ENCODE data around the gene STARD3NL. TPM values are rescaled to one million over a fixed set of nuclear protein-coding genes. Genes with fewer than 3 reads are reported as not detected.
A peak's percentile ranks its signal among the peaks of the same experiment; 100 is the strongest.

The STARD3NL gene
- total RNA-seq, 2 donors from 2014 or later, result 22.6 to 30.2 TPM

GRCh38 chr7:38178695-38179344 is 775 bp downstream of the STARD3NL start:
- intact Hi-C loops (cut with DNase I, micrococcal nuclease), result no loop called here
- DNase-seq, result no peak
- ATAC-seq, result peak; percentile 19

DNA sequence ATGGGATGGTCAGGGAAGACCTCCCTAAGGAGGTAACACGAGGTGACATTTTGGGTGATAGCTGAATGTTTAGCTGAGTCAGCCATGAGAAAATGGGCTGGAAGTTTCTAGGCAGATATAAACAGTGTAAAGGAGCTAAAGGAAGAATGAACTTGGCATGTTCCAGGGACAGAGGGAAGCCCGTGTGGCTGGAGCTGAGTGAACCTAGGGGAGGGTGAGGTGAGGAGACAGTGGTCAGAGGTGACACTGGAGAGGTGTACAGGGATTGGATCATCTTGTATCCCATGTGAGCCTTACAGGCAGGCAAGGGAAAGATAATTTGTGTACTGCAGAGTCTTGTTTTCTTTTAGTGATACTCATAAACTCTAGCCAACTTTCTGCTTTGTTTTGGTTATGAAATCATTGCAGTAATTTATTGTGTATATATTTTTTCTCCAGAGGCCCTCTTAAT is 1.8 kb downstream of the STARD3NL start:
- intact Hi-C loops (cut with DNase I, micrococcal nuclease), result no loop called here
- ATAC-seq, result no peak
- DNase-seq, result no peak

DNA sequence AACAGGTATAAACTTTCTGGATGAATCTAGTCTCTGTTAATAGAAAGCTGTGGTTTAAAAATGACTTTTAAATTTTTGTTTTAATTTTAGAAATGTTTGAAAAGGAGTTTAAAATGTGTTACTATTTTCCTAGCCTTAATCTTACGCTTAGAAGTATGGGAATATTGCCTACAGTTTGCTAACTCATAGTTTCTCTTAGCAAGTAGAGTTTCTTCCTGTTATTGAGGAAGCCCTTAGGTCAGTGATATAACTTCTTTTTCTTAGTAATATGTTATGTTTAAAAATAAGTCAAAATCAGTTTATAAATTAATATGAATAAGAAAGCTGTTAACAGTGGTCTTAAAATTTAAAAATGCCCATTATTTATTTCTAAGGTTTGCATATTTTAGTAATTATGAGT is 3.1 kb downstream of the STARD3NL start:
- no peak for DNase-seq

GRCh38 chr7:38182450-38182849 is 4.4 kb downstream of the STARD3NL start:
- intact Hi-C loops (cut with DNase I, micrococcal nuclease), result no loop called here
- ATAC-seq, result no peak
- no peak for DNase-seq

More for the DNA sequence above, 3.1 kb downstream of the STARD3NL start:
- no peak for ATAC-seq
- intact Hi-C loops (cut with DNase I, micrococcal nuclease), result no loop called here

DNA sequence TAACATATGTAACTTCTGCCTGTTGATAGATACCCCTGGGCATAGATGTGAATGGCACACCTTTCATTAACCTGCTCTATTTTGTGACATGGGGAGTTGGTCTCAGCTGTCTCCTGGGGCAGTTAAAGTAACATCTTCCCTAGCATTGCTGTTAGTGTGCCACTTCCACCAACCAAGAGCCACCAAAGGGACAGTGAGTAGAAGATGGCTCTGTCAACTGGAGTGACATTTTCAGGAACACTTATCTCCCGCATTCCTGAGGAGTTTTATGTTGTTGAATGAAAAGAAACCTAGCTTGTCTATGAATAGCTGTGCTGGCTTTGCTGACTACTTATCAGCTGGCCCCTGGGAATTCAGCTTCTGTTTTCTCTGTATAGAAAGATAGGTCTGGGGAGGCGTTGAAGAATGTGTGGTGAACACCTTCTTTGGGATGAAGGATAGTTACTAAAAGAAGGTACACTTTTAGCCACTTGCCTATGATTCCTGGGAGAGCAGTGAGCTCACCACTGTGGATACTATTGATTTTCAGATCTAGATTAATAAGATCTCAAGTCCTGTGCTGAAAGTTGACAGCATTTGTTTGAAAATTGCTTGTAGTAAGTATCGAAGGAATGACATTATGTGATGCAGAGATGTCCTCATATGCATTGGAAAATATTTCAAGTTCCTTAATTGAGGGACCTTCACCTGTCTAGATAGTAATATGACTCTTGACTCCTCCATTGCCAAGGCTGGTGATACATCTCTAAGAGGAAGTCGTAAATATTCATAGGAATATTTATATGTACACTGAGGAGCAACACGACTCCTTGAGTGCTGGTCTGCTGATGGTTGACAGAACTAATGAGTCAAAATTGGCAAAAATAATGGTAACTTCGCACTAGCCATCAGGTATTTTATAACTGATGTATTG is 7.6 kb downstream of the STARD3NL start:
- DNase-seq (no peak), ATAC-seq (no peak)
- intact Hi-C loops (cut with DNase I, micrococcal nuclease), result no loop called here

DNA sequence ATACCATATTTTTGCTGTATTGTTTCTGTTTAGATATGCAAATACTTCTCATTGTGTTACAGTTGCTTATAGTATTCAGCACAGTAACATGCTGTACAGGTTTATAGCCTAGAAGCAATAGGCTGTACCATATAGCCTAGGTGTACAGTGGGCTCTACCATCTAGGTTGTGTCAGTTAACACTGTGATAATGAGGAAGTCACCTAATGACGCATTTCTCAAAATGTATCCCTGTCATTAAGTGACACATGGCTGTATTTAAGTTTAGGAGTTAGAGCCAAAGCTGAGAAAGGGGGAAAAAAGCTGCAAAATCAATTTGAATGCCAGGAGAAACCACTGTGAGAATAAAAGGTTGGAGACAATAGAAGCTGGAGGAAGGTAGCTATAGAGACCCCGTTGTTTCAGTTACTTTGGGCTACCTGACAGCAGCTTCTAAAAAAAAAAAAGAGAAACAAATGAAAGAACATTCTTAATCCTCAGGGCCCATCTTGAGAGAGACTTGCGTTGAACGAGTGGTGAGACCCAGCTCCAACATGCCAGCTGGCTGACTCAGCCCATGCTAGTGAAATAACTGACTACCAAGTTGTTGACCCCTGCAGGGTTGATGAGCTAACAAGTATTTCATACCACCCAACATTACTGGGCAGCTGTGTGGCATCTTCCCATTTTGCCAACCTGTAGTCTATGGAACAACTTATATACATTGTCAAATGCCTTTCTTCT is 8.7 kb downstream of the STARD3NL start:
- intact Hi-C loops (cut with DNase I, micrococcal nuclease), result no loop called here
- DNase-seq (no peak), ATAC-seq (no peak)

GRCh38 chr7:38187794-38188440 is 9.9 kb downstream of the STARD3NL start:
- DNase-seq (no peak), ATAC-seq (no peak)
- intact Hi-C loops (cut with DNase I, micrococcal nuclease), result no loop called here

DNA sequence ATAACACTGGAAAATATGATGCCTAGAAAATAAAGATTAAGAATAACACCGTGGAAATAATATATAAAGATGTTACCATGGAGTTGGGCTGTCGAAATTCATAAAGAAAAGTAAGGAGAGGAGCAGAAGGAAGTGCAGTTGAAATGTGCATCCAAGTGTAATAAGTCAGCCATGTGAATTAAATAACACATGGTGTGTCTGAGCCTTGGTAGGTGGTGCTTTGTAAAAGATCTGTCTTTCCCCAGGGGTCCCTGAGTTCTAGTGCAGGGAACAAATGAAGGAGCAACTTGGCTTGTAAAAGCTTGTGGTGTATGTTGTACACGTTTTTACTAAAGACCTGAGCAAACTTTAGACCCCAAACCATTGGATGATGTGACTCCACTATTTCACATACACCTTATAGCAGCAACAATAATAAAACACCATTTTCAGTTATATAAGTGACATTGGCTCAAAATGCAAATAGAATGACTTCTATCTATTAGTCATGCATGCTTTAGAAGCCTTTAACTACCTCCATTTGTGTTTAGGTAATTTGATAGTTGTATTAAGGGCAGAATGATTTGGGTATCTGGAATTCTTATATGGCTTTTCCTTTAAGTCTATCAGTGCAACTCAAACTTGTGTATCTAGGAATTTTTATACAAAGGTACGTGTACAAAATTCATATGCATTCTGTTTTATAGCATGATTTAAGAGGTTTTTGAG is 11.3 kb downstream of the STARD3NL start:
- intact Hi-C loops (cut with DNase I, micrococcal nuclease), result no loop called here
- no peak for DNase-seq
- ATAC-seq, result no peak

GRCh38 chr7:38190011-38190410 is 12.0 kb downstream of the STARD3NL start:
- intact Hi-C loops (cut with DNase I, micrococcal nuclease), result no loop called here
- no peak for ATAC-seq

DNA sequence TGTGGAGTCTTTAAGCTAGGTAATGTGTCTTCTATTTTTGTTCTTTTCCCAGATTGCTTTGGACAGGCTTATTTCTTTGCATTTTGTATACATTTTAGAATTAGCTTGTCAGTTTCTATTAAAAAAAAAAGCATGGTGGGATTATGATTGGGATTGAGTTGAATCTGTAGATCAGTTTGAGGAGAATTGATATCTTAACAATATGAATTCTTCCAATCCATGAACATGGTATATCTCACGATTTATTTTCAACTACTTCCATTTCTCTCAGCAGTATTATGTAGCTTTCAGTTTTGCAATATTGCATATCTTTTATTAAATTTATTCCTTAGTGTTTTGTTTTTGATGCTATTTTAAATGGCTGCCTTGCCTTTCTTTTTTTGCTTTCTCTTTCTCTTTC is 13.7 kb downstream of the STARD3NL start:
- DNase-seq (no peak), ATAC-seq (no peak)
- intact Hi-C loops (cut with DNase I, micrococcal nuclease), result no loop called here

More at GRCh38 chr7:38190011-38190410, 12.0 kb downstream of the STARD3NL start:
- DNase-seq, result no peak

- ATAC-seq, result no peak
- intact Hi-C loops (cut with DNase I, micrococcal nuclease), result no loop called here
- no peak for DNase-seq
These were observed 14.3 kb downstream of the STARD3NL start for GRCh38 chr7:38192327-38192726.

- no peak for ATAC-seq
- intact Hi-C loops (cut with DNase I, micrococcal nuclease), result no loop called here
- DNase-seq, result no peak
These were observed 18.0 kb downstream of the STARD3NL start for GRCh38 chr7:38195804-38196595.

DNA sequence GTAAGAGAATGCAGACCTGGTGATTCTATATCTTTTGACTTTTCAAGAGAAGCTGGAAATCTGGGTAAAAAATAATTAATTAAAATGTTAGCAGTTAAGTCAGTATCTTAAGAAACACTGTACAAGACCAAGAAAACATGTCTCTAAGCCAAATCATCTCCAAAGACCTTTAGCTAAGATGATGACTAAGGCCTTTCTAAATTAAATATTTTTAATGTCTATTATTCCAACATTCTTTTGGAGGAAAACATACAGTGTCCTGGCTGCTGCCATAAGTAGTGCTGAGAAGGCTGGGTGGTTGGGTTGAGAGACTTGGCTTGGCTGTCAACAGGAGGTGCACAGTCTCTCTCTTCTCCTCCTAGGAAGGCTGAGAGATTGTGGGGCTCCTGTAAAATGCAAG is 20.3 kb downstream of the STARD3NL start:
- intact Hi-C loops (cut with DNase I, micrococcal nuclease), result no loop called here

GRCh38 chr7:38199154-38199553 is 21.1 kb downstream of the STARD3NL start:
- intact Hi-C loops (cut with DNase I, micrococcal nuclease), result no loop called here
- DNase-seq, result no peak
- ATAC-seq, result no peak

More for the DNA sequence above, 20.3 kb downstream of the STARD3NL start:
- ATAC-seq (no peak), DNase-seq (no peak)

- intact Hi-C loops (cut with DNase I, micrococcal nuclease), result no loop called here
- DNase-seq, result no peak
- no peak for ATAC-seq
These were observed 21.7 kb downstream of the STARD3NL start for GRCh38 chr7:38199782-38200181.

DNA sequence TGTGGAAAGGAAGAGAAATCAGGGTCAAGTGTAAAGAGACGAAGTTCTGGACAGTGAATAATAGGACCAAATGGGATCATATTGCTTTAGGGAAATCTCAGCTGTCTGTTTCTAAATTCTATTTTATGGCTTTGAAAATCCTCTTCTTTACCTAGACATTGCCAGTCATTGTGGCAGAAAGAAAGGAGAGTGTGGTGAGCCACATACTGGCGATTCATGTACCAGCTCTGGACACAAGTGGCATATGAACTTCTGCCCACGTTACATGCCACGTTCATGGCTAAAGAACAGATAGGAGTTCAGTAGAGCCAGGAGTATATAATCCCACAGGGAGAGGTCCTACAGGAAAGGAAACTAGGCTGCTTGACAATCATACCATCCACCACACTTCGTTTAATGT is 28.0 kb downstream of the STARD3NL start:
- intact Hi-C loops (cut with DNase I, micrococcal nuclease), result no loop called here
- DNase-seq (no peak), ATAC-seq (no peak)

DNA sequence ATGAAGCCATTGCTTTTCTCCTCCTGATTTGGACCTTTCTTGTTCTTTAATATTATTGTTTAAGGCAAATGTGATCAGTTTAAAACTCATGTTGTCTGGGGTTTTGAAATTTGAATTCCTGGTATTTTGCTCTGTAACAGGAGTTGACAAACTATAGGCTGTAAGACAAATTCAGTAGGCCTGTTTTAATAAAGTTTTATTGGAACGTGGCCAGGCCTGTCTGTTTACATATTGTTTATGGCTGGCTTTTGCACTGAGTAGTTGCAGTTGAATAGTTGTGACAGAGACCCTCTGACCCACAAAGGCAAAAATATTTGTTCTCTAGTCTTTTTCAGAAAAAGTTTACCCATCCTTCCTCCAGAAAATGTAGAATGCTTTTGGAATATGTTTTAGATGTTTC is 29.8 kb downstream of the STARD3NL start:
- no peak for DNase-seq
- intact Hi-C loops (cut with DNase I, micrococcal nuclease), result no loop called here
- ATAC-seq, result no peak

- ATAC-seq, result no peak
- intact Hi-C loops (cut with DNase I, micrococcal nuclease), result no loop called here
- DNase-seq, result no peak
These were observed 33.4 kb downstream of the STARD3NL start for GRCh38 chr7:38211486-38211885.

Data from left colon (tissue), 2 donors.